GM18508 (cell line): ENCODE measurements around the gene MED10.

ENCODE experiments used
- ATAC-seq: cut with Tn5 transposase; IDR thresholded peaks from one replicate; pipeline ENCODE4 v1.9.1; 2021; ENCODE audit warnings: moderate number of reproducible peaks; ENCODE audit not compliant: insufficient read depth, unreplicated experiment

Gene MED10

DNA sequence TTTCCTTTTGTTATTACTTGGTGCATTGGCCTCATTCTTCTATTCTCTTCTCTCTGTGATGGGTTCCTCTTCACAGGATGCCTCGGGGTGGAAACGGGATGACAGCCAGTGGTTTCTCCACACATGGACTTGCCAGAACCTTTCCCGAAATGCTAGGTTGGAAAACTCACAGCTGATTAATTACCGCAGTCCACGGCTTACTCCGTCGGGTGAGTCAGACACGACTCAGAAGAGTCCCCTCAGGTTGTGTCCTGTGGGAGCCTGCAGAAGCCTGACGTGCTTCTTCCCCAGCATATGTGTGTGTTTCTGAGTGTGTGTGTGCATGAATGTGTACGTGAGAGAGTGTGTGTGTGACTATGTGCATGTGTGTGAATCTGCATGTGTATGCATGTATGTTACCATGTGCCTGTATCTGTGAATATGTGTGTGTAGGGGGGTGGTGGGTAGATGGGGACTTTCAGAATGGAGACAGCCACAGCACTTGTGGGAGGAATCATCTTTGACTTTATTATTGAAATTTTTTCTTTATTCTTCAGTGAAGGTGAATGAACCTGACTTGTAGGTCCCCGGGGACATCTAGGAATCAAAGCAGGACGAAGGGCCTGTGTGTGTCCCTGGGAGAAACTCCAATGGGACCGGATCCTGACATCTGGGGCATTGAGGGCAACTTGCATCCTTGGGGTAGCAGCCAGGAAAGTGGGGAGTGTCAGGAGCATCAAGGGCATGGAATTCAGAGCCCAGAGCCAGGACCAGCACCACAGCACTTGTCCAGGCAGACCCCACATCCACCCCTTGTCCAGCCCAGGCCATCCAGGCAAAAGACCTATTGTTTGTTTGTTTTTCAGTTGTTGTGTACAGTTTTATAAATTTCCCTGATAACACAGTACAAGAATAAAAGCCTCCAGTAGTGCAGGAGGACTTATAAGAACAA, 21.9 kb upstream of the MED10 start:
- ATAC-seq, result no peak

DNA sequence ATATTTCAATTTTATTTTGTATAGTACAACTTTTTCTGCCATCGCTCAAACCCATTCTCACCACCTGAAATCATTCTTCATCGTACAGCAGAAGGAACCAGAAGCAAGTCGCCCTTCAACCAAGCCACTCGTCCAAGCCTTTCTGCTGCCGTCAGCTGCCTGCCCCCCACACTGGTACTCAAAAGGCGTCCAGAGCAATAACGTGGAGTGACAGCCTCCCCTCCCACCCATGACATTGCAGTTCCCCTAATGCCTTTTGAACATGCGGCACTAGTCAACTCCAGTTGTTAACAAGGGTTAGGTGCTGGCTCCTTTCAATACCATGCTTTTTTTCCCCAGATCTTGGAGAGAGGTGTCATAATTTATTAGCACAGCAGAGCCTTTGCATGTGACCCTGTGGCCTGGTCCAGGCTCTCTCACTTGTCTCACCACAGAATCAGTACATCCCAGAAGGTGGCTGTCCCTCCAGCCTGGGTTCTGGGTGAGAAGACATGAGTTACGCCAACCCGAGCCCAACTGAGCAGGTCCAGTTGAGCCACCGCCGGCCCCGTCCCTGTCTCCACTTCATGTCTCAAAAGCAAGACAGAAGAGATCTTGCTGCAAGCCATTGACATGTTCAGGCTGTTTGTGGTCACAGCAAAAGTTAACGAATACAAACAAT, 20.4 kb upstream of the MED10 start:
- no peak for ATAC-seq

DNA sequence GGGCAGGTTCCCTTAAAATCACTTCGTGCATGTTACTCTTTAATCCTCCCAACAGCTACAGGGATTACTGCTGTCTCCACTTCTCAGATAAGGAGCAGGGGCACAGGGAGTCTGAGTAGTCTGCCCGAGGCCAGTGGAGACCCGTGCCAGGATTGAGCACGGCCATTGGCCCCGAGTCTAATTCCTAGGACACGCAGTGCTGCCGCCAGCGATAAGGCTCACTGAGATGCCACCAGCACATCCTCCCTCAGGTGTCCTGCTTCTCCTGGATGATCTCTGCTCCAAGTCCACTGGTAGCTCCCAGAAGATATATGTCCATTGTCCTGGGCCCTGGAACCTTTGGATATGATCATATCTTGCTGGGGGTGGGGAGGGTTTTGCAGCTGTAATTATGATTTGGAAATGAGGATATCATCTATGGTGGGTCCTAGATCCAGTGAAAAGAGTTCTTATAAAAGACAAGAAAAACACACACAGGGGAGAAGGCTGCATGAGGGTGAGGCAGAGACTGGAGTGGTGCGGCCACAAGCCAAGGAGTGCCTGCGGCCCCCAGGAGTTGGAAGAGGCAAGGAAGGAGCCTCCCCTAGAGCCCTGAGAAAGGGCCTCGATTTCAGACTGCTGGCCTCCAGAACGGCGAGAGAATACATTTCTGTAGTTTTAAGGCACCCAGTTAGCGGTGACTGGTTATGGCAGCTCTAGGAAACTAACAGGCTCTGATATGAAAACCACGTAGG, 19.4 kb upstream of the MED10 start:
- no peak for ATAC-seq

DNA sequence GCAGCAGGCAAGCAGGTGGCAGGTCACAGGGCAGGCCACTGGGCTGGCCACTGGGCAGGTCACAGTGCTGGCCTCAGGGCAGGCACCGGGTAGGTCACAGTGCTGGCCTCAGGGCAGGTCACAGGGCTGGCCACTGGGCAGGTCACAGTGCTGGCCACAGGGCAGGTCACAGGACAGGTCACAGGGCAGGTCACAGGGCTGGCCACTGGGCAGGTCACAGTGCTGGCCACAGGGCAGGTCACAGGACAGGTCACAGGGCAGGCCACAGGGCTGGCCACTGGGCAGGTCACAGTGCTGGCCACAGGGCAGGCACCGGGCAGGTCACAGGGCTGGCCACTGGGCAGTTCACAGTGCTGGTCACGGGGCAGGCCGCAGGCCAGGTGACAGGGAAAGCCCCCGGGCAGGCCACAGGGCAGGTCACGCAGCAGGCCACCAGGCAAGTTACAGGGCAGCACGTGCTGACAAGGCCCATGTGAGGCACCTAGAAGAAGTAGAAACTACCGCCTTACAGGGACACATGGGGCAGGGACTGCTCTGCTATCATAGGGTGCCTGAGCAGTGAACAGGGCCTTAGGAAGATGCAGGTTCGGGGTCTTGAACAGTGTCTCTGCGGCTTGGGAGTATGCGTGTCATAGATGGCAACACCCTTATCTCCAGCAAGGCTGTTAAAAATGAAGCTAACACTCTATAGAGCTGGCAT, 18.6 kb upstream of the MED10 start:
- ATAC-seq, result no peak

DNA sequence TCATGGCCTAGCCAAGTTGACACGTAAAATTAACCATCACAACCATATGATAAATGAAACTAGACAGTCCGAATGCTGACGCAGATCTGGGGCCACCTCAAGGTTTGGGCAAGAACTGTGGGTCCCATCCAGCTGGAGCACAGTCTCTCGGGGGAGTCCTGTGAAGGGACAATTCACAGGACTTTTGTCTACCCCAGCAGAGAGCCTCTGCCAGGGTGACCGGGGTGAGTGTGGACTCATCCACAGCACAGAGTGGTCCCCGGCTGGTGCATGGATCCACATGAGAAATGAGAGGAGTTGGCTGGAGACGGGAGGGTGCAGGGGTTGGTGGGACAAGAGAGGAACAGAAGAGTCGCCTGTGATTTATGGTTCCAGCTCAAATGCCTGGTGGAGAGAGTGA, 17.7 kb upstream of the MED10 start:
- ATAC-seq, result no peak

DNA sequence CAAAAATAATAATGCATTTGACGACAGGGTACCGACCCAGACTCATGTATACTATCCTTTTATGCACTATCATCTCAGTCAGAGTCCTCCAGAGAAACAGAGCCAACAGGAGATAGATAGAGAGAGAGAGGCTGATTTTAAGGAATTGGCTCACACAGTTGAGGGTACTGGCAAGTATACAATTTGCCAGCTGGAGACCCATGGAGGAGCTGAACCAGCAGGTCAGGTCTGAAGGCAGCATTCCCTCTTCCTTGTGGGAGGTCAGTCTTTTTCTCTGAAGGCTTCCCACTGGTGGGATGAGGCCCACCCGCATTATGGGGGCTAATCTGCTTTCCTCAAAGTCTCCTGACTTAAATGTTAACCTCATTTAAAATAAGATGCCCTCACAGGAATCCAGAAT, 17.3 kb upstream of the MED10 start:
- ATAC-seq, result no peak

DNA sequence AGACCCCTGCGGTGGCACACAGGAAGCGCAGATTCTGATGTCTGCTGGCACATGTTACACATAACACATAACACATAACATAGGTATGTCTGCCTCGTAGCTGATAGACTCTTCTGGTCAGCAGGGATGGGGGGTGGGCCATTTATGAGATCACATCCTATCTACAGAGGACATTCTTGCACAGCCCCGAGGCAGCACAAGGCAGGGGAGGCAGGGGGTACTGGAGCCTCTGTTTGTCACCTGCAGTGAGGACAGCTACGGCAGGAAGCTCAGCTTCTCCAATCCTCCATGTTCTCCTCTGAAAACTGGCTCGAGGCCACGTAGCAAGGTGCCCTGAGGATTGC, 16.7 kb upstream of the MED10 start:
- no peak for ATAC-seq

DNA sequence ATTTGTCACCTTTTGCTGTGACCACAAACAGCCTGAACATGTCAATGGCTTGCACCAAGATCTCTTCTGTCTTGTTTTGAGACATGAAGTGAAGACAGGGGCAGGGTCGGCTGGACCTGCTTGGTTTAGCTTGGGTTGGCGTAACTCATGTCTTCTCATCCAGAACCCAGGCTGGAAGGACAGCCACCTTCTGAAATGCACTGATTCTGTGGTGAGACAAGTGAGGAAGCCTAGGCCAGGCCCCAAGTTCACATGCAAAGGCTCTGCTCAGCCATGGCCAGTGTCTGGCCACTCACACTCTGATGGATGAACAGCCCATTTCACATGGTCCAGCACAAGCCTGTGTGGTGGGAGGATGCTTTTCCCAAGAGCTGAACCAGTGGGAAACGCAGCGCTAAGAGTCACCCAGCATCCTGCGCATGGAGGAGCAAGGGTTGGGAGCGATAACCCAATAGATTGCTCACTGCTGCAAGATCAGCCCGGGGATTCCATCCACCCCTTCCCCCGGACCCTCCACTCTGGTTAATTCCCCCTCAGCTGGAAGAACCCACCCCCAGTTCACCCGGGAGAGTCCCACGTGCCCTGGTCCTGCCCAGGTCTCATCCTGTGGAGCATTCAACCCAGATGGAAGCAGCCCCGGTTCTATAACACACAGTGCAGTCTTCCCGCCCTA, 16.2 kb upstream of the MED10 start:
- ATAC-seq, result no peak

DNA sequence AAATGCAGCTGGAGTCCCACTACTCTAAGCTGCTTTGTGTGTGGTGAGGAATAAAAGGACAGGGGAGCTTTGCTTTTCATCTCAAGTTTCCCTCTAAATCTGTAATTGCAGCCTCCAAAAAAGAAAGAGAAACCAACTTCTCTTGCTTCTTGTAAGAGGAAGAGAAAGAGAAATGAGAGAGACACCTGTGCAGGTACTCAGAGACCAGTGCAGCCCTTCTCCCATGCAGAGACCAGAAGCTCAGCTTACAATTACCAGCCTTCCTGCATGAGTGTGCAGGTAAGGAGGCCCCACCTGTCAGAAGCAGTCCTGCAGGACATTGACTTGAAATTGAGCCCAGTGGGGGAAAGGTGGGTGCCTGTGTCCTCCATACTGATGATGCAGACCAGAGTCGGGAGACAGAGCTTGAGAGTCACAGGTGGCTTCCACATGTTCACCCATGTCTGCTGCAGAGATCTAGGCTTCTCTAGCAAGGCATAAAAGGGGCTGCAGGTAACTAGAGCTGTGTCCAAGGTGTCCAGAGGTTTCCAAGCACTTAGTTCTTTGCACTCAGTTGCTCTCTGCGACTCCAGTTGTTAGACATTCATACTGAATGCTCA, 15.3 kb upstream of the MED10 start:
- no peak for ATAC-seq

DNA sequence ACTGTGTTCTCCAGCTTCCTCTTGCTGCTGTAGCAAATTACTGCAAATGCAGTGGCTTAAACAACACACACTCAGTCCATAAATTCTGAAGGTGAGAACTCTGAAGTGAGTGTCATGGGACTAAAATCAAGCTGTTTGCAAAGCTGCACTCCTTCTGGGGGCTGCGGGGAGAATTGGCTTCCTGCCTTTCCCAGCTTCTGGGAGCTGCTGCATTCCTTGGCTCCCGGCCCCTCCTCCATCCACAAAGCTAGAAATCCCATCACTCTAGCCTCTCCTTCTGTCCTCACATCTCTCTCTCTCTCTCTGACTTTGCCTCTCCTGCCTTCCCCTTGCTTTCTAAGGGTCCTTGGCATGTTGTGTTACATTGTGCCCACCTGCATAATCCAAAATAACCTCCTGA, 14.2 kb upstream of the MED10 start:
- ATAC-seq, result no peak

DNA sequence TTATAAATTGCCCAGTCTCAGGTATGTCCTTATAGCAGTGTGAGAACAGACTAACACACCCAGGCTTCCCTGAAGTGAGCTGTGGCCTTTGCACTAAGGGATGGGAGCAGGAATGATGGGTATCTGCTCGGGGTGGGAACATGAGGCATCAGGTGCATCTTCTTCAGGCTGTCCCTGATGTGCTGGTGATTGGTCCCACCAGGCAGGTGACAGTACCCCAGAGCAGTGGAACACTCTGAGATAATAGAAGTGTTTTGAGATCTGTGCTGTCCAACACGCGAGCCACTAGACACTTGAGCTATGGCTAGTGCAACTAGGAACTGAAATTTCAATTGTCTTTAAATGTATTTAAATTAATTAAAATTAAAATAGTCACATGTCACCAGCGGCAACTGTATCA, 12.8 kb upstream of the MED10 start:
- no peak for ATAC-seq

DNA sequence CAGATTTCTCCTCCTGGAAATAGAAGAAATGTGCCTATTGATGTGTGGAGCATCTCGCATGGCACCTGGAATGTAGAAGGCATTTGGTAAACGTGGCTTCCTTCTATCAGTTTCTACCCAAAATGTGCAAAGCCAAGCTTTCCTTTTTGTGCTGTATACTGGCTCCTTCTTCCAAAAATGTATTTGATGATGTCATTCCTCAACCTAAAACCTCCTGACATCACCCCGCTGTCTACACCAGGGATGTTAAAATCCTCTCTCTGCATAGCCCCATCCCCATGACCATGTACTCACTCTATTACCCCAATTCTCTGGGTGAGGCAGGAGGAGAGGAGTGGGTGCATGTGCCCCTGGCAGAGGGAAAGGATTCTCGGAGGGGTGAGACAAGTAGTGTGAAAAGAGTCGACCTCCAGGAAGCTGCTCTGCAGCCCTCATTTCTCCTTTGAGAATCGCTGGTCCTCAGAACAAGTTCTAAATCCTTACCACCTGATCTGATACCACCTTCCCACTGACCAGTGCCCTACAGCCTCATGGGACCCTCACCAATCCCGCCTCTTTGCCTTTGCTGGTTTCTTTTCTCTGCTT, 11.7 kb upstream of the MED10 start:
- ATAC-seq, result no peak

DNA sequence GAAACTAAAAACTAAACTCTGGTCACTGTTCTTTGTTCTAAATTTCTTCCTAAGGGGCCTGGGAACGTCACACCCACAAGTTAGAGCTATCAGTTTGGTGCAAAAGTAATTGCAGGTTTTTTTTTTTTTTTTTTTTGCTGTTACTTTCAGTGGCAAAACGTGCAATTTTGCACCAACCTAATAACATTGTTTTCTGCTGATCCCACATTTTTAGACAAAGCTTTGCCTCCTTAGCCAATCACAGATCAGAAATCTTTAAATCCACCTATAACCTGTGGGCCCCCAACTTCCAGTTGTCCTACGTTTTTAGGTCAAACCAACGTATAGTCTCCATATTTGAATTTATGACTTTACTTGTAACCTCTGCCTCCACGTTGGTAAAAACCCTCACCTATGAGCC, 11.1 kb upstream of the MED10 start:
- ATAC-seq, result no peak

DNA sequence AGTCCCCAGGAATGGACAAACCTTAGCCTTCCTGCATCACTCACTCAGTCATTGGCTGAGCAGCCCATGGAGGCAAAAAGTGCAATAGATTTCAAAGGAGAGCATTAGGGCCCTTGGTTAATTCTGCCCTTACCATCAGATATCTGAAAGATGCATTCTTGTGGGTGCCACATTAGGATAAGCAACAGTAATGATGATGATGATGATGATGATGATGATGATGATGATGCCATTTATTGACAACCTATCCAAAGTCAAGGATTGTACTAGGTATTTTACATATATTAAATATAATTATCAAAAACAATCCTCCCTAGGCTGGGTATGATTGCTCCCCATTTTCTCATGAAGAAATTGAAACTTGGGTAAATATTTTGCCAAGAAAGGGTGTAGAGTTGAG, 9.6 kb upstream of the MED10 start:
- no peak for ATAC-seq

DNA sequence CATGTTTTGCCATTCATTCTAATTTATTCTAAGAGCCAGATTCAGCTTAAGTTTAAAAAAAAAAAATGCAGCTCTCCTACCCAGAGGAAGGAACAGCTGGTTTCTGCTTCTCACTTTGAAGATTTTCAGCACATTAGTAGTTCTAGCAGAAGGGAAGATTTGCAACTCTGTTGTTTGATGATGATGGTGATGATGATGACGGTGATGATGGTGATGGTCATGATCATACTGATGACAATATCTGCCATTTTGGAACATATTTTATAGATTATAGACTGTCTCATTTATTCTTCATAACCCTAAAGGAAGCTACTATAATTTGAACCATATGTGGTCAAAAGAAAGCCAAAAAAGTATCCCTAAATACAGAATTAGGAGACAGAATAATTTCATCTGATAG, 7.9 kb upstream of the MED10 start:
- no peak for ATAC-seq

DNA sequence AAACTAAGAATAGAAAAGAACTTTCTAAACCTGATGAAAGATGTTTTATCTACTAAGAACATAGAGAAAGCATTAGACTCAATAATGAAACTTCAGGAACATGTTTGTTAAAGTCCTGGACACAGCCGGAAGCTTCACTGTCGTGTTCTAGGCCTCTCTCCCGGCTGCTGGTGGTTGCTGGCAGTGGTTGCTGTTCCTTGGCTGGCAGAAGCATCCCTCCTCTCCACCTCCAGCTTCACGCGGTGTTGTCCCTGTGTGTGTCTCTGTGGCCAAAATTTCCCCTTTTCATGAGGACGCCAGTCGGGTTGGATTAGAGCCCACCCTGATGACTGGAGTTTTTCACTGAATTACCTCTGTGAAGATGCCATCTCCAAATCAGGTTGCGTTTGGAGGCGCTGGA, 6.5 kb upstream of the MED10 start:
- no peak for ATAC-seq

DNA sequence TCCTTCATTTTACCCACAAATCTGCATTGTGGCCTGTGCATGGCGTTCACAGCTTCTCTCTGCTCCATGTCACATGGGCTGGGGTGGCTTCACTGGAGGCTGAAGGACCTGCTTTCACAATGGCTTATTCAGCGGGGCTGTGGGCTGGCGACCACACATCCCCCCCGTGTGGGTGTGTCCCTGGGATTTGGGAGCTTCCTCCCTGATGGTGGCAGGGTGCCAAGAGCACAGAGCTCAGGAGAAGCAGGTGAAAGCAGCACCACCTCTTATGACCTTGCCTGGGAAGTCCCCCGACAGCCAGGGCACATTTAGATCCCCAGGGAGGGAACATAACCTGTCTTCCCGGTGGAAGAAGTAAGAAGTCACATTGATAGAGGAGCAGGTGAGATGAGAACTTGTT, 5.0 kb upstream of the MED10 start:
- no peak for ATAC-seq

DNA sequence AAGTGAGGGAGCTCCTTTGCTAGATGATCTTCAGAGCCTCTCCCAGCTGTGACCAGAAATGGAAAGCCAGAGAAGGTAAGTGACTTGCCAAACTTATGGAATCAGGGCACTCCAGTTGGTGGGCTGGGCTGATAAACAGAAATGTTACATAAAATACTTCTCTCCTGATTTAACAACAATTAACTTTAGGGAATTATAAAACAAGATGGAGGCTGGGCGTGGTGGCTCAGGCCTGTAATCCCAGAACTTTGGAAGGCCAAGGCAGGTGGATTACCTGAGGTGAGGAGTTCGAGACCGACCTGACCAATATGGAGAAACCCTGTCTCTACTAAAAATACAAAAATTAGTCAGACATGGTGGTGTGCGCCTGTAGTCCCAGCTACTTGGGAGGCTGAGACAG, 899 bp upstream of the MED10 start:
- no peak for ATAC-seq

DNA sequence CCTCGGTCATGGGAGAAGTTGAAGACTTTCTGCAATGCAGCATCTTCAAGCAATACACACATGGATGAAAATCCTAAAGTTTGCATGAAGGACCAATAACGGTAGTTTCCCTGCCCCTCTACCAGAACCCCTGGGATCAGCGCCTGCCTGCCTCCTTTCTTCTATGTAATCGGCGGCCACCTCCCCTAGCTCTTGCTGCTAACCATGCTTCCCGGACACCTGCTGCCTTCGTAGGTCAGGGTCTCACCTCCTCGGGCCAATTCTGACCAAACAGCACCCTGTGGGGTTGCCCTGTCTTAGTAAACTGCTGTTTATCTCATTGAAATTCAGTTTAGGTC, 388 bp upstream of the MED10 start:
- ATAC-seq, result peak; percentile 15

DNA sequence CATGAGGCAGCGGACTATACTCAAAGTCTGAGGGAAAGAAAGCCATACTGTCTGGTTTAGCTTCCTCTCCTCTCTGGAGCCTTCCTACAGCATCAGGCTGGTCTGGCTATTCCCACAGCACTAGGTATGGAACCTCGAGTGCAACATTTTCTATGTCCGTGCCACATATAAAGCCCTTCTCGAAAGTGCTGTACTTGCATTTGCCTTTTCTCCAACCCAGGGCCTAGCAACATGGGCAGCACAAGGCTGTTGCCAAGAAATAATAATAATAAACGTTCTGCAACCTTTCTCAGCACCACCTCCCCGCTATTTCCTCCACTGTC, 804 bp downstream of the MED10 start:
- ATAC-seq, result no peak
